HG03520 (cell line): Measurements from ENCODE around the gene CDK15.
"Not testable (repeated sequence)": the region's sequence is repeated elsewhere in the genome, so short reads cannot be mapped to it uniquely, and the experiment has no call there.

ENCODE experiments used
- ATAC-seq: cut with Tn5 transposase; IDR thresholded peaks from one replicate; pipeline ENCODE4 v1.9.1; 2021; ENCODE audit warnings: mild to moderate bottlenecking, moderate library complexity; ENCODE audit not compliant: unreplicated experiment

CDK15 gene

DNA sequence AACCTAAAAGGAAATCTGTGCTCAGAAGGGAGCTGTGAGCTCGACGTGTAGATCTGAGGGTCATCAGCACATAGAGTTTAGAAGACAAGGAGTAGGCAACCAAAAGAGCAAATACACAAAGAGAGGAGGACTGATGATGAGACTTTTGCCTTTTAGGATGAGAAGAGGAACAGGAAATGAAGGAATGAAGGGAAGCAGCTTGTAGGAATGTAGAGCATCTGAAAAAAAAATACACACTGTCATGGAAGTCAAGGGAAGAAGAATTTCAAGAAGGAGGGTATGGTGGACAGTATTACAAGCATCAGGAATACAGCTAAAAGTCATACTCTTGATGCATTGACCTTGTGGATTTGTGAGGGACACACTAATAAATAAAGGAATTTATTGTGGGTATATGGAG lies 21.9 kb downstream of the CDK15 start:
- no peak for ATAC-seq

DNA sequence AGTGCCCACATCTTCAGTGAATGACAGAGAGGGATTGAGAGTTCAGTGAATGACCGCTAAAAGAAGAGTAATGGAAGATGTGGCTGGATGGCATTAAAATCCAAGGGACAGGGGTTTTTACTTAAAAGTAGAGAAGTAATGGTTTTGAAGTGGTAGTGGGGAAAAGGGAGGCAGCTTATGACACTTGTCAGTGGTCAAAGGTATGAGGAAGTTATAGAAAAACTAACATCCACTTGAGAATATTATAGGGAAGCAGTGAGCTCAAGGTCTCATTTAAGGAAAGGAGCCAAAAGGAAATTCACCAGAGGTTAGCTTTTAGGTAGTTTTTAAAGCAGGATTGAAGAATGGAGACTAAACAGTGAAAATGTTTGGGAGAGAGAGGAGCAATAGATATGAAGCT lies 24.3 kb downstream of the CDK15 start:
- no peak for ATAC-seq

DNA sequence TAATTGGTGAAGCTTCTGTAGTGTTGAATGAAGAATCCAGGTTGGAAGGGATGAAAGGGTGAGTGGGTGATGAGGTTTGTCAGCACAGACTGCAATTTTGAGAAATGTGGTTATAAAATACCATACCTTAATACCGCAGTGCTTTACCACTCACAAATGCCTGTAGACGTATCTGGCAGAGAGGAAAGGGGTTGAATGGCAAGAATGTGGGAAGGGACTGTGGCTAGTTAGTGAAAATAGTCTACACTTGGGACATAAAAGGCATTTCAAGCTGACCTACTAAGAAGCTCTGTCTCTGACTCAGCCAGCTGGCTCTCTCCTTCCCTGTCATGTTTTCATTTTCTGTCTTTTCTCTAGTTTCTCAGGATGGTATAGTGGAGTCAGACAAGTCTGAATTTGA lies 25.1 kb downstream of the CDK15 start:
- ATAC-seq, result no peak

DNA sequence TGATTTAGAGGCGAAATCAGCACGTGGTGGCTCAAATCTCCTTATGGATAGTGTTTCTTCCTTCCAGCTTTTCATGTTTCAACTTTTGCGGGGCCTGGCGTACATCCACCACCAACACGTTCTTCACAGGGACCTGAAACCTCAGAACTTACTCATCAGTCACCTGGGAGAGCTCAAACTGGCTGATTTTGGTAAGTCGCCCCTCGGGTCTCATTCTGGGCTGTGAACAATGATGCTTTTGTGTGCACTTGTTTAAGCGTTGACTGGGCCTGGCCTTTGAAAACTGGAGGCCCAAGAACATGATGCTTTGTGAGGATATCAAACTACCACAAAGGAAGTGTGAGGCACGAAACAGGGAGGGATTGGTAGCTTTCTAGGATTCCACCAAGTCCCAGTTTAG lies 27.4 kb downstream of the CDK15 start:
- ATAC-seq, result no peak

DNA sequence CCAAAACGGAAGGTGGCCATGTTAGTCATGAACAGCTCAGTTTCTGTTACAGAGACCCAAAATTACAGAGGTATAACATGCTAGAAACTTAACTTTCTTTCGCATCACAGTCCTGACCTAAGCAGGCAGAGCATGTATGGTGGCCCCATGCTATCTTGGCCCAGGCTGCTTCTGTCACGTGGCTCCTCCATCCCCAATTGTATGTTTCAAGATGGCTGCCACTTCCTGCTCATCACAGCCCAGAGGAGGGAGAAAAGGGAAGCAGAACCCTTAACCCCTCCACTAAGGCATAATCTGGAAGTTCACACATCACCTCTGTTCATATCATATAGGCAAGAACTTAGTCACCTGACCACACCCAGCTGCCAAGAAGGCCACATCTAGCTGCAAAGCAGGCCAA lies 28.7 kb downstream of the CDK15 start:
- no peak for ATAC-seq

DNA sequence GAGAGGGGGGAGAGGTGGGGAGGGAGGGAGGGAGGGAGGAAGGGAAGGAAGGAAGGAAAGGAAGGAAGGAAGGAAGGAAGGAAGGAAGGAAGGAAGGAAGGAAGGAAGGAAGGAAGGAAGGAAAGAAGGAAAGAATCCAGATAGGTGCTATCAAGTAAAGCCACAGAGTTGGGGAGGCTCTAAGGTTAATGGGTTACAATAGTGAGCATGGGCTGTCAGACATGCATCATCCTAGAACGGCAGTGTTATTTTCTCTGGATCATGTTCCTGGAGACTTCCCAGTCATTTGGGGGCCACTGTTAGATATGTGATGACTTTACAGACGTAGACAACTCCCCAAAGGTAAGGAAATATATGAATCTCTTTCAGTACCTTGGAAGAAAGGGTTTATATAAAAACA lies 31.1 kb downstream of the CDK15 start:
- ATAC-seq, result no peak

DNA sequence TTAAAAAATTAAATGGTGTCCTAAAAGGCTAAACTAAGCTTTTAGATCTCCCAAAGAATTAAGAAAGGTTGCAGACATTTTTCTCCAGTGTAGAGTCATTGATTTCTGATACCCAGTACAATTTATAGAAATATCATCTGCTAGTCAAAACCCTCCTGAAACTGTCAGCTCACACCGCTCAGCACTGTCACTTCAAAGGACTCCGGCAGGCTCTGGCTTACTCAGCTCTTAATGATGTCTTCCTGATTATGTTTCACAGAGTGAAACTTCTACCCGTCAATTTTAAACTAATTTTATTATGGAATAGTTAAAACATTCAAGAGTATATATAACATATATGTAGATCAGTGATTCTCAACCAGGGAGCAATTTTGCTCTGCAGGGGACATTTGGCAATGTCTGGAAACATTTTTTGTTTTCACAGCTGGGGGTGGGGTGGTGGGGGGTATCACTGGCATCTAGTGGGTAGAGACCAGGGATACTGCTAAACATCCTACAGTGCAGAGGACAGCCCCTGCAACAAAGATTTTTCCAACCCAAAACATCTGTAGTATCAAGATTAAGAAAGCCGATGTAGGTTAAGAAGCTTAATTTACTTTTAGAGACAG lies 31.6 kb downstream of the CDK15 start:
- no peak for ATAC-seq

DNA sequence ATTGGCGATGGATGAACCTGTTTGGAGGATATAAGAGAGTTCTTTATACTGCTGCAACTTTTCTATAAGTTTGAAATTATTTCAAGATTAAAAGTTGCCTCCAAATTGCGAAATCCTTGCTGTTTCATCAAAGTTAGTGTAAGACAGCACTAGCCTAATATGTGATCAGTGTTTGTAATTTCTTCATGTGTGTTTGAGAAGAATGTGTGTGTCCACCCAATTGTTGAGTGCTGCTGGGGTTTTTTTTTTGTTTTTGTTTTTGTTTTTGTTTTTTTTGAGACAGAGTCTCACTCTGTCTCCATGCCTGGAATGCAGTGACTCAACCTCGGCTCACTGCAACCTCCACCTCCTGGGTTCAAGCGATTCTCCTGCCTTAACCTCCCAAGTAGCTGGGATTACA lies 33.4 kb downstream of the CDK15 start:
- no peak for ATAC-seq

DNA sequence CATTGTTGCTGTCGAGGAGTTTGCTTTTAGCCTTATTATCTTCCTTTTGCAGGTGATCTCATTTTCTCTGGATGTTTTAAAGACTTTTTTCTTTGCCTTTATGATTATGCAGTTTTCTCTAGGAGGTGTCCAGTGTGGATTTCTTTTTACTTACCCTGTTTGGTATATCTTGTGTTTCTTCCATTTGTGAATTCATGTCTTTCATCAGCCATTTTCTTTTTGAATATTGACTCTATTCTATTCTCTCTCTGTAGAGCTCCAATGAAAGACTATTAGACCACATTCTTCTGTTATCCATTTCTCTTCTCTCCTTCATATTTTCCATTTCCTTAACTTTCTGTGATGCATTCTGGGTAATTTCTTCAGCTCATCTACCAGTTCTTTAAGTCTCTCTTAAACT lies 34.4 kb downstream of the CDK15 start:
- no peak for ATAC-seq

DNA sequence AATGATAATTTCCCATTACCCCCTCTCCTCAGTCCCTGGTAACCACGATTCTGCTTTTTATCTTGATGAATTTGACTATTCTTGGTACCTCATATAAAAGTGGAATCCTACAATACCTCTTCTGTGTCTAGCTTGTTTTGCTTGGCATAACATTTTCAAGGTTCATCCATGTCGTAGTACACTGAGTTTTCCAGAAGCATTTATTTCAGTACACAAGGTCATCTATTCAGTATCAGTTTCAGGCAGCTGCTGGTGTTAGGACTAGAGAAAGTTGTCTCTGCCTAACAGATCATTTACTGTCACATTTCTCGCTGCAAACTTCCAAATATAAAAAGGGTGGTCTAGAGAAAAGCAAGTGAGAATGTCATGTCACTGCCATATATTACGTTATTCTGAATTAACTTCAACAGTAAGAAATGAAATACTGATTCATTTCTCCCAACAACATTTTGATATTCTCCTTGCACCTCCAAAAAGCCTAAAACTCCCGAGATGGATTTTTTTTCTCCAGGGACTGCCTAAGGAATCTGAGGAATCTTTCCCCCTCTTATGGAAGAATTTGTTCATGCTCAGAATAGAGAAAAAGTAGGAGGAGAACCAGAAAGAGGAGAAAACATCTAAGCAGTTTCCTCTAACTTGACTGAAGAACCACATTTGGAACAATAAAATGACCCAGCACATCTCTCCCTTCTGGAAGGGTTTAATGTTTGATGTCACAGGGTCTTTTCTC lies 36.0 kb downstream of the CDK15 start:
- ATAC-seq, result no peak

DNA sequence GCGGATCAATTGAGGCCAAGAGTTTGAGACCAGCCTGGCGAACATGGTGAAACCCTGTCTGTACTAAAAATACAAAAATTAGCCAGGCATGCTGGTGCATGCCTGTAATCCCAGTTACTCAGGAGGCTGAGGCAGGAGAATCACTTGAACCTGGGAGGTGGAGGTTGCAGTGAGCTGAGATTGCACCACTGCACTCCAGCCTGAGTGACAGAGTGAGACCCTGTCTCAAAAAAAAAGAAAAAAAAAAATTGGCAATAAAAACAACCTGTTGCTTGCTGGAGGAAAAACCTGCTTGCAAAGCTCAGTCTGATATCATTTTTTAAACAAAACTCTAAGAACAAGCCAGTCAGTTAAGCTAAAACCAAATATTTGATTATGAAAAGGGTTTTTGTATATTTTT lies 38.6 kb downstream of the CDK15 start:
- ATAC-seq, result not testable (repeated sequence)

DNA sequence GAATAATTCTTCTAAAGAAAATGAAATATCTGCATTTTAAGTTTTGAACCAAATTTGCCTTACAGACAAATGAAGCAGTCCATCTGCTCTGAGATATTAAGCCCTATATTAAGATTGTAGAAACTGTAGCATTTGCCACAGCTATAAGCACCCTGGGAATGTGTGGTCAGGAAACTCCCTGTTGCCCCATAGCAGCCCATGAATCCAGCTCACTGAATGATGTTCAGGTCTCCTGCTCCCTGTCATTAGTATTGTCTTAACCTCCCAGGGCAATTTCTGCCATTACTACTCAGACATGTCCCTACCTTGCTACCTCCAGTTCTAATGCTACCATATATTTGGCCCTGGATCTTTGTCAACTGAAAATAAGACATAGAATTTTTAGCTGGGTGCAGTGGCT lies 41.1 kb downstream of the CDK15 start:
- no peak for ATAC-seq

DNA sequence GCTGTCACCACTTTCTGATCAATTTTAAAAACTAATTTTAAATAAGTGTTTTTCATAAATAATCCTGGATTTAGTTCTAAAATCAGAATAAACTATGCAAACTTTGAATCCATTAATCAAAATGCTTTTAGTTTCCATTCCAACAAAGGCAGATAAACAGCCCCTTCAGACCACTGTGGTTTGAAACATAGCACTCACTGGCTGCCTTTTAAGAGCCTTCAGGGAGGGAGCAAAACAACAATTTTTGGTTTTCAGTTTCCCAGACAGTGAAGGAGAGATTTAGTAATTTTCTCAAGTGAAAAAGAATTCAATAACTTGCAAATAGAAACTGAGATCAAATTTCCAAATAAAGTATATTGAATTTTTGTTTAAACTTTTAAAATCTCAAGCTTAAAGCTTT lies 46.1 kb downstream of the CDK15 start:
- ATAC-seq, result no peak

DNA sequence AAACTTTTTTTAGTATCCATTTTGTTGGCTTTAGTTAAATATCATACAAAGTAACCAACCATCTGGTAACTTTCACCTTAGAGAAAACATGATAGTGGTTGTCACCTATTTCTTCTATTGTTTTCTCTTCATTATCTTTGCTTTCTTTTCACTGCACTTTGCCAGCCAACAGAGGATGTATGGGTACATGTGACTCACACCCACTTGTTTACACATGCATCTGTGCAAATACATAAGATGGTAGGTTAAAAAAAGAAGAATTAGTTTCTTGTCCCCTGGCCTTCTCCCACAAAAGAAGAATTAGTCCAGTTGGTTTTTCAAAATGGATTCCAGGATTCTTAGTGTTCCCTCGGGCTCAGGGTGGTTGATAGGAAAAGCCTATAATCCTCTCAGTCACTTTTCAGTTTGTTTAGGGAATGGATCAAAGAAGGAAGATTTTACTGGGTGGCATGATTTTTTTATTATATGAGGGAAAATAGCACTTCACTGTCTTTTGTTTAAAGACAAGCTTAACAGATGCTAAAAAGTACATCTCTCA lies 46.6 kb downstream of the CDK15 start:
- ATAC-seq, result no peak

DNA sequence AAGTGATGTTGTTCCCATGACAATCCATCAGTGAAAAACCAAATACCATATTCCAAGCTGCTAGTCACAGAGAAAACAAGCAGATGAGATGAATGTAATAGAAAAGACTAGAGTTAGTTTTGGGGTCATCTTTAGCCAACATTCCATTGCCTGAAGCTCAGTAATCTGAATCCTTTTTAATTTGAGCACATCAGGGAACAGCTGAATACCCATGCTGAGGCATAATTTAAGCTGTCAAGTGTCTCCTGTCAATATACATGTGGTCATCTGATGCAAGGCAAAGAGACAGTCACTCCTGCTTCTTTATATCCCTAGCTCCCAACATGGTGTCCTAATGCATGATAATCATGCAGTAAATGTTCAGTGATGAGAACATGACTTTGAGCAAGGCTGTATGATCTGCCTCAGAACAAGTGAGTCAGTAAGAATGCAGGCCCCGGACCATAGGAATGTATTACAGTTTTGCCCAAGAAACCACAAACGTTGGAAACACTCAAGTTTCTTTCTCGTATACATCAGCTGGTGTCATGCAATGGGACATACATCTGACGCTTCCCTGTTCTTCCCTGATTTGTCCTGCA lies 48.0 kb downstream of the CDK15 start:
- no peak for ATAC-seq

DNA sequence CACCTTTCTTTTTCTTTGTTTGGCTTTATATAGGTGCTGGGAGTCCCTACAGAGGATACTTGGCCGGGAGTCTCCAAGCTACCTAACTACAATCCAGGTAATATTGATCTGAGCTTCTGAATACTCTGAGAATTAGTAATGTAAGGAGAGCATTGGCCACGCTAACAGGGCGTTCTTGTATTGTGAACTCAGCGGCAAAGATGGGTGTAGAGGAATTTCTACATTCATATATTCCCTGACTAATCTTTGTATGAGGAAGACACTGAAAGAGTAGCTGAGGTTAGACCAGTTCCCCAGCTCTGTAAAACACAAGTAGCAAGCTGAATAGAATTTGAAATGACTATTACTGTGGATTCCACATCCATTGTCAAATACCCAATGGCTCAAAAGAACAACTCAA lies 48.5 kb downstream of the CDK15 start:
- no peak for ATAC-seq

DNA sequence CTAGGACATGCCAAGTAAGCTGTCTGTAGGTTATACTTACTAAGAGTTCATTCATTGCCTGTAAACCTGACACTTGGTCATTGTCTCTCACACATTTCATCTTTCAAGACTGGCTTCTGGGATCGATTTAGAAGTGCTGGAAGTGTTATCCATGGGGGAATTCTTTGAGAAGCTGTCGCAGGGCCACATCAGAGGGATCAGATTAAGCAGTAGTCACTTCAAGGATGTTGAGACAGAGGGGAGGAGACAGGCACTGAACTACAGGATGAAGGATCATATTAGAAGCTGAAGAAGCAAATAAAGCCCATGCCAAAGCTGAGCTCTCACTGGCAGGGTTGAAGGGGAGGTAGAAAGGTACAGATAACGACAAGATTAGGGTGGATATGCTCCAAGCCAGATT lies 49.0 kb downstream of the CDK15 start:
- no peak for ATAC-seq

DNA sequence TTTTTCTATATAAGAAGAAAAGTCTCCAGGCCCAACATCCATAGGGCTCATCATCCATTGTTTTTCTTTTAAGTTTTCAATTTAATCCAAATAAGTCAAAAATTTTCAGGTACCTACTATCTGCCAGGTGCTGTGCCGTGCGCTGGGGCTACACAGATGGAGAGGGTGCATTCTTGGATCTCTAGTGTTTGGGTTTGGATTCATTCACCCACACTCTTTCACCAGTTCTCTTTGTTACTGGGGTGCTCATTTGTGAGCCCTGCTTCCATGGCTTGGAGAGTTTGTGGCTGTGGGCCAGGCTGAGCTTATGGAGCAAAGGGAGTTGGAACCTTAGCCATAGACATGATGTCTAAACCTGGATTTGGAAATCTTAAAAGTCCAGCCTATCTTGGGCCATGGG lies 51.0 kb downstream of the CDK15 start:
- ATAC-seq, result no peak

DNA sequence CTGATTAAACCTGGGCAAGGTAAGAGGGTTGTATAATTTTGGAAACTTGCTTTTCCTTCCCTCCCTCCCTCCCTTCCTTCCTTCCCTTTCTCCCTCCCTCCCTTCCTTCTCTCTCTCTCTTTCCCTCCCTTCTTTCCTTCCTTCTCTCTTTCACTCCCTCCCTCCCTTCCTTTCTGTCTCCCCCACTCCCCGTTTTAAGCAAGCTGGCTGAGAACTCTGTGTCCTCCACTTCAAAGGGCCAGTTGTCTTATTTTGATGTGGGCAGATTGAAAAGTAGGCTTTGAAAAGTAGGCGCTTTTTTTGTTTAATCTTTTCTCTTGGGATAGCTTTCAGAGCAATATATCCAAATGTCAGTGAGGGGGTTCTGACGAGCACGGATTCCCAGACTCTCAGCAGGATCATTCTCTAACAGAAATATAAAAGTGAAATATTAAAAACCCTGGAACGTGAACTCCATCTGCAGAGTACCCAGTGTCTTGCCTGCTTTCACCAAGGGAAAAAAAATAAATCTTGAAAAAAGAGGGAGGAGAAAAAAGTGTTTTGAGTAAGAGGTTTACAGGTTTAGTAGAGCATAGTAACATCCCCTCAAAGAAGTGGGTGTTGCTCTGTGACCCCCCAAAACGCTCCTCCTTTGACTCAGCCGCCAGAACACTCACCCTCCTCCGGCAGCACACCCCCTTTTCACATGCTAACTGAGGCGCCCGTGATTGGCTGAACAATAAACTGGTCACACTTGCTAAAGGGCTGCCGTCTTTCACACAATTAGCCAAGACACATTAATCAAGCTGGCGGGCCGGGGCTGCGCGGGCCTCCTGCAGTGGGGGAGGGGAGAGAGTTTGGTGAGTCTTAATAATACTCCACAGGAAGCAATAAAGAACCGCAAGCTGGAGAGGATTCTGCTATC lies 52.2 kb downstream of the CDK15 start:
- ATAC-seq, result no peak

DNA sequence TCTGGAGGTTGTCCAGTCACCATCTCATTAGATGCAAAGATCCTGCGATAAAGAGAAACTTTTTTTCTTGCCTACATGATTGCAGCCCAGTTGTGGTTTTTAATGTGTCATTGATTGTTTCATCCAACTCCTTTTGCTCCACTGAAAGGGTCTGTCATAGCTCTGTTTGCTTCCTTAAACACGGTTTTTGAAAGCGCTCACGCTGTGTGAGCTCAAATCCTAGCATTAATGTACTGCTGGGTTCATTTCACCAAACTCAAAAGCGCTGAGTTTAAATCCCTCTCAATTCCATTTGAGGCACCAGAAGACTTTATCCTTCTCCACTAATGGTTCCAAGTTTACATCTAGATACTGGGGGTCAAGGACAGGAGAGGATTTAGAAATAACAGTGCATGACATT lies 53.6 kb downstream of the CDK15 start:
- no peak for ATAC-seq

DNA sequence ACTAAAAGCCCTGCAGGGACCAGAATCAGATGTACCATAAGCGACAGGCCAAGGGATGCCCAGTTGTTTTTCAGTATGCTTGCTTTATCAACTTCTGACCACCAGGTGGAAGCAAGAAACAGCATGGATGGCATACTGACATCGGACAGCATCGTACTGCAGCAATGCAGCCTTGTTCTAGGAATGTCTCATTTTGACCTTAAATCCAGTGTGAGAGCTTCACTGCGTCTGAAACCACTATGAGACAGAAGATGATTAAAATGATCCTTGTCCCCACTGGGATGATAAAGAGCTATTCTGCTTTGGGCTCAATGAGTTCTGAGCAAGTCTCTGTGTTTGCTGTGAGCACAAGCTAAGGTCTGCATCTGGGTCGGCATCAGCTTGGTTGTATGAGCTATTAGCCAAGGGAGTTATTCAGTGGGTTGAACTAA lies 54.3 kb downstream of the CDK15 start:
- ATAC-seq, result peak; percentile 61
